Colonic mucosa (tissue), 4 donors: ENCODE measurements around the gene METRNL. TPM values are rescaled to one million over a fixed set of nuclear protein-coding genes. Genes with fewer than 3 reads are reported as not detected.

ENCODE experiments used
- DNase-seq: peaks from one replicate; pipeline ENCODE4 v3.0.0-alpha.2; 2020
- H3K27ac ChIP-seq: fragments of 200-600 bp; one replicate; pipeline ENCODE4 v1.8.0; 2021
- H3K27me3 ChIP-seq: fragments of 200-600 bp; one replicate; pipeline ENCODE4 v1.8.0; 2021
- H3K36me3 ChIP-seq: fragments of 200-600 bp; one replicate; pipeline ENCODE4 v1.8.0; 2021
- H3K4me1 ChIP-seq: fragments of 200-600 bp; one replicate; pipeline ENCODE4 v1.8.0; 2021; ENCODE audit warnings: mild to moderate bottlenecking
- H3K4me3 ChIP-seq: fragments of 200-600 bp; one replicate; pipeline ENCODE4 v1.8.0; 2021
- H3K9ac ChIP-seq, 2 donors: one replicate each; pipeline ENCODE4 v1.7.0; 2013; ENCODE audit warnings: control low read depth in 2 of 2, low read depth in 2 of 2, low read length in 2 of 2
- H3K9me3 ChIP-seq: fragments of 200-600 bp; one replicate; pipeline ENCODE4 v1.8.0; 2021
- CTCF ChIP-seq: fragments of 200-600 bp; IDR thresholded peaks from one replicate; pipeline ENCODE4 v1.8.0; 2022; ENCODE audit warnings: antibody characterized with exemption, mild to moderate bottlenecking
- intact Hi-C: fragments of 100-400 bp; cut with DNase I; formaldehyde crosslinking; loops from one replicate; pipeline ENCODE4 v1.14.1; 2022
- total RNA-seq, 2 donors: library from RNA; stranded (reverse); fragmentation: NEBNext Ultra II Directional in 1 of 2; extraction: Animal tissue kit (Norgen Biotek cat#: 25700) in 1 of 2; gene quantifications; one replicate each; pipeline ENCODE4 v1.2.1, GENCODE V29; 2021
- donor health status: healthy.
- donor health status: DM: no; HTN: no; CAD: no.
- donor health status: DM: no; HTN: no; CAD: no.

The METRNL gene
- total RNA-seq, 2 donors from 2014 or later: 84.2 to 87.2 TPM

- Histone ChIP-seq H3K4me1 (peaks cover 18% of the 10 kb centered on the region), H3K27me3 (peaks cover 14% of the 10 kb centered on the region), H3K4me3 (no peak overlapping the region), H3K9me3 (no peaks in the 10 kb centered on the region), H3K27ac (no peak overlapping the region), H3K36me3 (no peaks in the 10 kb centered on the region), H3K9ac (no peak overlapping the region)
- no peak for TF ChIP-seq CTCF
- intact Hi-C loops: no loop called here
- DNase-seq: no peak
Measured at GRCh38 chr17:83103943-83104311, 24.5 kb downstream of the METRNL start.

- DNase-seq: no peak
- H3K4me1 ChIP-seq: peaks cover 12% of the 10 kb centered on the region
Measured at GRCh38 chr17:83104577-83105505, 25.4 kb downstream of the METRNL start.

GRCh38 chr17:83105512-83105911, 26.1 kb downstream of the METRNL start:
- H3K4me3 ChIP-seq: no peak overlapping the region
- no peak overlapping the region for H3K9ac ChIP-seq
- no peak for TF ChIP-seq CTCF
- no peaks in the 10 kb centered on the region for H3K36me3 ChIP-seq
- H3K9me3 ChIP-seq: no peaks in the 10 kb centered on the region
- H3K27ac ChIP-seq: no peak overlapping the region
- DNase-seq: no peak
- H3K27me3 ChIP-seq: no peaks in the 10 kb centered on the region
- peaks cover 15% of the 10 kb centered on the region for H3K4me1 ChIP-seq
- intact Hi-C loops: no loop called here

More at GRCh38 chr17:83104577-83105505, 25.4 kb downstream of the METRNL start:
- TF ChIP-seq CTCF: no peak
- intact Hi-C loops: no loop called here
- Histone ChIP-seq H3K27me3 (peaks cover 4% of the 10 kb centered on the region), H3K9me3 (no peaks in the 10 kb centered on the region), H3K4me3 (no peak overlapping the region), H3K27ac (no peak overlapping the region), H3K36me3 (no peaks in the 10 kb centered on the region), H3K9ac (no peak overlapping the region)

DNA sequence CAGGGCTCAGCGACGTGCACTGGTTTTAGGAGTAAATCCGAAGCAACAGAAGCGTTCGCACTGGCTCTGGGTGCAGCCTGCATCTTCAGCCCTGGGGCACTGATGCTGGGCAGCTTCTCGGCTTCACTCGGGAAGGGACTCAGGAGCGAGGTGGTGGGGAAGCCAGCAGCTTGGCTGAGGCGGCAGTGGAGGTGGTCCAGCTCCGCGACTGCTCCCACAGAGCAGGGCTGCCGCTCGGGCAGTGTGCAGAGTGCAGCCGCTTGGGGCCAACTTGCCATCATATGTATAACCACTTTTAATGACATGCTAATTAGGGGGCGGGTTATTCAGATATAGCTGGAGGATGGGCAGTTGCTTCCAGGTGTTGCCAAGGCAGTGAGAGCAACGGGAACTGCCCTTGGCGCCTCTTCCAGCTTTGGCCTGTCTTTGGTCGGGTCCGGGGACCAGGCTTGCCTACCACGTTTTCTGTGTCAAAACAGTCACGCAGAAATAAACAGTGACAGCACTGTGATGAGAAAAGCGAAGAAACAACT, 26.7 kb downstream of the METRNL start:
- TF ChIP-seq CTCF: no peak
- Histone ChIP-seq H3K4me3 (no peak overlapping the region), H3K9ac (peak overlapping the region in 1 of 2 donors; percentile 14), H3K27ac (no peak overlapping the region), H3K27me3 (no peaks in the 10 kb centered on the region), H3K4me1 (peaks cover 12% of the 10 kb centered on the region), H3K36me3 (no peaks in the 10 kb centered on the region), H3K9me3 (no peaks in the 10 kb centered on the region)
- DNase-seq: no peak
- intact Hi-C loops: no loop called here

GRCh38 chr17:83106913-83107655, 27.7 kb downstream of the METRNL start:
- H3K9me3 ChIP-seq: no peaks in the 10 kb centered on the region
- peaks cover 5% of the 10 kb centered on the region for H3K4me1 ChIP-seq
- no peak overlapping the region for H3K9ac ChIP-seq
- no peaks in the 10 kb centered on the region for H3K36me3 ChIP-seq
- no peak overlapping the region for H3K27ac ChIP-seq
- TF ChIP-seq CTCF: no peak
- intact Hi-C loops: no loop called here
- H3K27me3 ChIP-seq: peaks cover 5% of the 10 kb centered on the region
- no peak overlapping the region for H3K4me3 ChIP-seq
- no peak for DNase-seq
